GM23338 (cell line): ENCODE results near the gene UBE2Q2. TPM values are rescaled to one million over a fixed set of nuclear protein-coding genes. Genes with fewer than 3 reads are reported as not detected.

Experiments used
- ATAC-seq: fragments of 200-7000 bp; cut with Tn5 transposase; 3 replicates; pipeline ENCODE4 v1.9.1; 2020
- DNase-seq: peaks from one replicate; pipeline ENCODE4 v3.0.0-alpha.2; 2015; ENCODE audit warnings: low spot score
- H2AFZ ChIP-seq: fragments of 200-600 bp; sonication (generic); 2 replicates; pipeline ENCODE4 v1.8.0; 2016; ENCODE audit warnings: antibody characterized with exemption, mild to moderate bottlenecking, moderate library complexity
- H3F3A ChIP-seq: fragments of 200-600 bp; sonication (generic); replicated peaks from 2 replicates; pipeline ENCODE4 v1.8.0; 2017; ENCODE audit warnings: antibody characterized with exemption, mixed run types, low read depth
- H3K27ac ChIP-seq: fragments of 200-600 bp; sonication (generic); 2 replicates; pipeline ENCODE4 v1.6.1; 2016; ENCODE audit warnings: low read depth
- H3K27me3 ChIP-seq: fragments of 200-600 bp; sonication (generic); 2 replicates; pipeline ENCODE4 v1.8.0; 2016; ENCODE audit warnings: mild to moderate bottlenecking, mixed run types, moderate library complexity; ENCODE audit not compliant: insufficient read depth
- H3K36me3 ChIP-seq: fragments of 200-600 bp; sonication (generic); 2 replicates; pipeline ENCODE4 v1.8.0; 2016; ENCODE audit warnings: mild to moderate bottlenecking; ENCODE audit not compliant: insufficient read depth
- H3K4me1 ChIP-seq: fragments of 200-600 bp; sonication (generic); 2 replicates; pipeline ENCODE4 v1.8.0; 2016; ENCODE audit warnings: mild to moderate bottlenecking, moderate library complexity; ENCODE audit not compliant: insufficient read depth
- H3K4me2 ChIP-seq: fragments of 200-600 bp; sonication (generic); 2 replicates; pipeline ENCODE4 v1.7.1; 2017; ENCODE audit warnings: mixed run types
- H3K4me3 ChIP-seq: fragments of 200-600 bp; sonication (generic); 2 replicates; pipeline ENCODE4 v1.6.1; 2016; ENCODE audit warnings: mixed run types
- H3K79me2 ChIP-seq: fragments of 200-600 bp; sonication (generic); replicated peaks from 2 replicates; pipeline ENCODE4 v1.8.0; 2017; ENCODE audit warnings: mild to moderate bottlenecking; ENCODE audit not compliant: insufficient read depth
- H3K9me2 ChIP-seq: fragments of 200-600 bp; sonication (generic); 2 replicates; pipeline ENCODE4 v1.8.0; 2017; ENCODE audit not compliant: insufficient read depth
- H4K20me1 ChIP-seq: fragments of 200-600 bp; sonication (generic); replicated peaks from 2 replicates; pipeline ENCODE4 v1.8.0; 2017; ENCODE audit warnings: mild to moderate bottlenecking; ENCODE audit not compliant: insufficient read depth
- H3K27ac Mint-ChIP-seq: 2 replicates; pipeline ENCODE4 v1.8.0; 2020; ENCODE audit warnings: inconsistent platforms, mild to moderate bottlenecking, moderate library complexity, mixed read lengths
- H3K27me3 Mint-ChIP-seq: 3 replicates; pipeline ENCODE4 v1.8.0; 2022; ENCODE audit warnings: low read depth, mild to moderate bottlenecking, moderate library complexity, mixed read lengths, inconsistent platforms; ENCODE audit not compliant: insufficient read depth, poor library complexity
- H3K36me3 Mint-ChIP-seq: 3 replicates; pipeline ENCODE4 v1.8.0; 2021; ENCODE audit warnings: low read depth, mild to moderate bottlenecking, inconsistent platforms, moderate library complexity, mixed read lengths
- H3K4me1 Mint-ChIP-seq: 3 replicates; pipeline ENCODE4 v1.8.0; 2020; ENCODE audit warnings: mild to moderate bottlenecking, inconsistent platforms, mixed read lengths
- H3K4me3 Mint-ChIP-seq: 3 replicates; pipeline ENCODE4 v1.8.0; 2021; ENCODE audit warnings: moderate library complexity, mild to moderate bottlenecking, inconsistent platforms, mixed read lengths
- H3K9me3 Mint-ChIP-seq: 3 replicates; pipeline ENCODE4 v1.8.0; 2020; ENCODE audit warnings: moderate library complexity, mild to moderate bottlenecking, inconsistent platforms, mixed read lengths
- EZH2phosphoT487 ChIP-seq: fragments of 200-600 bp; sonication (generic); IDR thresholded peaks from one replicate; pipeline ENCODE4 v1.8.1; 2018; ENCODE audit warnings: antibody characterized with exemption; ENCODE audit not compliant: unreplicated experiment
- JUNB ChIP-seq: IDR thresholded peaks from one replicate; pipeline ENCODE4 v1.6.1; 2016; ENCODE audit warnings: antibody characterized with exemption; ENCODE audit not compliant: unreplicated experiment
- POLR2AphosphoS5 ChIP-seq: IDR thresholded peaks from 2 replicates; pipeline ENCODE4 v1.6.1; 2016; ENCODE audit warnings: antibody characterized with exemption, low read depth
- STAT1 ChIP-seq: IDR thresholded peaks from one replicate; pipeline ENCODE4 v1.6.1; 2016; ENCODE audit warnings: antibody characterized with exemption; ENCODE audit not compliant: unreplicated experiment
- polyA plus RNA-seq: library from polyadenylated mRNA; unstranded; fragments of >200 nt; fragmentation: Nextera tagmentation; extraction: Ambion mirVana; gene quantifications from 2 replicates; pipeline ENCODE4 v1.2.1, GENCODE V29; 2016
- total RNA-seq: library from RNA; depleted of rRNA; stranded (reverse); fragments of >200 nt; shearing (Covaris generic); gene quantifications from 2 replicates; pipeline ENCODE4 v1.2.3, GENCODE V29; 2014
- TF ChIP-seq, protein P1 (sequence below): IDR thresholded peaks from one replicate; pipeline ENCODE4 v1.6.1; 2018; ENCODE audit warnings: antibody characterized with exemption; ENCODE audit not compliant: unreplicated experiment

Gene UBE2Q2
- total and polyA plus RNA-seq, 2 experiments from 2014 or later = 23.7 to 29.3 TPM

DNA sequence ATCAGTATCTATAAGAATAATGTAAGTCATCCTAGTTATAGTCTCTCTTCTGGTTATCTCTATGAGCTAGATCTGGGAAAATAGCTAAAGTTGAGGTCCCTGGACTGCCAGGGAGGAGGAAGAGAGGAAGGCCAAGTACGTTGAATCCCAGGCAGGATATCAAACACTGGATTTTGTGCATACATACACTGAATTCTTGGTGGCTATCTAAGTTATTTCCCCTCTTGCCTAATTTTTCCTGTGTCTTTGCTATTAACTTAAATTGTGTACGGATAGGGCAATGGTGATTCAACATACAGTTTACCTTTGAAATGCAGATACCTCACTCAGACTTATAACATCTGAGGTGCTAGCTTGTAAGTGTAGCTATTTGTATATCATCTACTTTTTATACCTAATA is 87.6 kb downstream of the UBE2Q2 start (continued):
- TF ChIP-seq STAT1 (no peak), JUNB (no peak)

DNA sequence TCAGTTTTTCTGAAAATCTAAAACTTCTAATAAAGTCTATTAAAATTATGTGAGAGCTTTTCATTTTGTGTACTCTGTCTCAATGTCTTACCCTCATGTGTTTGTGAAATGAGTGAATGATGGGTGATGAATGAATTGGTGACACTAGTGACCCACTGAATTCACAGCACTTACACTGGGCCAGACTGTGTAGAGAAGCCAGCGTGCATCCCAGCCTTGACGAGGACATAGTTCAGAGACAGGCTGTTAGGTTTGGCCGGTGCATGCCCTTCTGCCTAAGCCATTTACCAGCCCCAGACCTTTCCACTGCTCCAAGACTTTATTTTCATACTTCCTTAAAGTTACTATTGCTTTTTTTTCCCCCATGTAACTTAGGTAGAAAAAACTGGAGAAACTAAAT is 99.2 kb downstream of the UBE2Q2 start:
- Histone ChIP-seq H3K36me3 (peaks cover 8% of the 10 kb centered on the region; the same call in 1 of the 2 replicates), H3K4me1 (no peaks in the 10 kb centered on the region), H3K9me2 (no peaks in the 10 kb centered on the region), H3K4me3 (no peak overlapping the region), H3F3A (no peaks in the 10 kb centered on the region), H3K27me3 (no peaks in the 10 kb centered on the region), H2AFZ (no peak overlapping the region), H3K27ac (no peak overlapping the region), H4K20me1 (no peaks in the 10 kb centered on the region), H3K4me2 (no peak overlapping the region), H3K79me2 (no peaks in the 10 kb centered on the region)
- DNase-seq (no peak), ATAC-seq (peak; percentile 69)
- no peak overlapping the region for H3K27ac Mint-ChIP-seq
- peaks cover 37% of the 10 kb centered on the region for H3K36me3 Mint-ChIP-seq
- H3K27me3 Mint-ChIP-seq = no peaks in the 10 kb centered on the region
- TF ChIP-seq POLR2AphosphoS5 = peak; percentile 20; the same call in 1 of the 2 replicates
- TF ChIP-seq, protein P1, sequence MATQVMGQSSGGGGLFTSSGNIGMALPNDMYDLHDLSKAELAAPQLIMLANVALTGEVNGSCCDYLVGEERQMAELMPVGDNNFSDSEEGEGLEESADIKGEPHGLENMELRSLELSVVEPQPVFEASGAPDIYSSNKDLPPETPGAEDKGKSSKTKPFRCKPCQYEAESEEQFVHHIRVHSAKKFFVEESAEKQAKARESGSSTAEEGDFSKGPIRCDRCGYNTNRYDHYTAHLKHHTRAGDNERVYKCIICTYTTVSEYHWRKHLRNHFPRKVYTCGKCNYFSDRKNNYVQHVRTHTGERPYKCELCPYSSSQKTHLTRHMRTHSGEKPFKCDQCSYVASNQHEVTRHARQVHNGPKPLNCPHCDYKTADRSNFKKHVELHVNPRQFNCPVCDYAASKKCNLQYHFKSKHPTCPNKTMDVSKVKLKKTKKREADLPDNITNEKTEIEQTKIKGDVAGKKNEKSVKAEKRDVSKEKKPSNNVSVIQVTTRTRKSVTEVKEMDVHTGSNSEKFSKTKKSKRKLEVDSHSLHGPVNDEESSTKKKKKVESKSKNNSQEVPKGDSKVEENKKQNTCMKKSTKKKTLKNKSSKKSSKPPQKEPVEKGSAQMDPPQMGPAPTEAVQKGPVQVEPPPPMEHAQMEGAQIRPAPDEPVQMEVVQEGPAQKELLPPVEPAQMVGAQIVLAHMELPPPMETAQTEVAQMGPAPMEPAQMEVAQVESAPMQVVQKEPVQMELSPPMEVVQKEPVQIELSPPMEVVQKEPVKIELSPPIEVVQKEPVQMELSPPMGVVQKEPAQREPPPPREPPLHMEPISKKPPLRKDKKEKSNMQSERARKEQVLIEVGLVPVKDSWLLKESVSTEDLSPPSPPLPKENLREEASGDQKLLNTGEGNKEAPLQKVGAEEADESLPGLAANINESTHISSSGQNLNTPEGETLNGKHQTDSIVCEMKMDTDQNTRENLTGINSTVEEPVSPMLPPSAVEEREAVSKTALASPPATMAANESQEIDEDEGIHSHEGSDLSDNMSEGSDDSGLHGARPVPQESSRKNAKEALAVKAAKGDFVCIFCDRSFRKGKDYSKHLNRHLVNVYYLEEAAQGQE = no peak
- no peaks in the 10 kb centered on the region; the same call in 2 of the 3 replicates for H3K4me1 Mint-ChIP-seq
- H3K4me3 Mint-ChIP-seq = no peak overlapping the region
- peaks cover 37% of the 10 kb centered on the region for H3K9me3 Mint-ChIP-seq

DNA sequence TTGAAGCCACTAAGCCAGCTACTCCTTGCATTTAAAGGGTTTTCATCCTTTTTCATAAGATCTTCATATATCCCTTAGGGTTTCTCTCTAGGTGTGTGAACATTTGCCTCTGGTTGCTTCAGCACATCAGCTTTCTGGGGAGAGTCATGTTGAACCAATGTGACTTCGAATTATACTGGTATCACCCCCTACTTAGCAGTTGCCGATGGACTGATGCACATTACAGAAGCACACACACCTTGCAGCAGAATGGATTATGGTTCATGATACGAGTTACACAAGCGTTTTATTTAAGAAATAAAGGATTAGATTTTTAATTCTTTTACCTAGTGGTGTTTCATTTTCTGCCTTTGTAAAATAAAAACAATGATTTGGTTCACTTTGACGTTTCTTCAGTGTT is 100.0 kb downstream of the UBE2Q2 start:
- no peak overlapping the region for H2AFZ ChIP-seq
- H3K79me2 ChIP-seq = no peaks in the 10 kb centered on the region
- Mint-ChIP-seq H3K36me3 (peaks cover 29% of the 10 kb centered on the region), H3K4me1 (no peaks in the 10 kb centered on the region; the same call in 2 of the 3 replicates), H3K27ac (no peak overlapping the region), H3K9me3 (peaks cover 29% of the 10 kb centered on the region), H3K27me3 (no peaks in the 10 kb centered on the region), H3K4me3 (no peak overlapping the region)
- no peaks in the 10 kb centered on the region for H3K27me3 ChIP-seq
- H3K9me2 ChIP-seq = no peaks in the 10 kb centered on the region
- no peaks in the 10 kb centered on the region for H3F3A ChIP-seq
- ATAC-seq (peak; percentile 38; the same call in 2 of the 3 replicates), DNase-seq (no peak)
- H3K4me3 ChIP-seq = no peak overlapping the region
- no peaks in the 10 kb centered on the region for H3K4me1 ChIP-seq
- no peak overlapping the region for H3K4me2 ChIP-seq
- peaks cover 8% of the 10 kb centered on the region; the same call in 1 of the 2 replicates for H3K36me3 ChIP-seq
- TF ChIP-seq POLR2AphosphoS5 (peak; percentile 4; the same call in 1 of the 2 replicates), EZH2phosphoT487 (no peak)
- no peaks in the 10 kb centered on the region for H4K20me1 ChIP-seq
- no peak overlapping the region for H3K27ac ChIP-seq
